HG03139 (cell line): ENCODE measurements around the gene MEGF10.

ENCODE experiments used
- ATAC-seq: cut with Tn5 transposase; IDR thresholded peaks from one replicate; pipeline ENCODE4 v1.9.1; 2021; ENCODE audit not compliant: unreplicated experiment

Gene MEGF10

DNA sequence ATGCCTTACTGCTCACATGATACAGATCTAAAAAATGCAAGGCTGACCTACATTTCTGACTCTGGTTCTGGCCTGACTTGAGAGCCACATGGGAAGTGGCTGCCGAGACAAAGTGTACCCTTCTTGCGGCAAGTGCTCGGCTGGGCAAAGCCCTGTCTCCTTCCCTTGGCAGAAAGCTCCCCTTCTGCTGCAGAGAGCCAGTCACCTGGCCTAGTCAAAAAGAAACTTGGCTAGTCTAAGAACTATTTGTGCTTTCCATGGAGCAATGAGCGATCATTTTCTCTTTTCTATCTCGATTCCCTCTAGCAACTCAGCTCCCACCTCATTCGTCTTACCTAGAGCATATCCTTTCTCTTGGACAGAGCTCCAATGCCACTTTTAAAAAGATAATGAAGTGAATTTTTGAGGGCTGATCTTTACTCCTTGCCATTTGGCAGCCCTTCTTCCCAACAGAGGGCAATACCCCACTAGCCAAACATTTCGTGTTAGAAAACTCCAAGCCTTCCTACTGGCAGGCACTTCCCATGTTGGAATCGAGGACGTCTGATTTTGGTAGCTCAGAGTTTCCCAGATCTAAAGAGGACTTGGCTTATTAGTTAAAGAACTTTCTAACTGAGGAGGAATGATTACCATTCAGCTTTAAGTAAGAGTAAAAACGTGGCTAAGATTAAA is 118.8 kb downstream of the MEGF10 start:
- ATAC-seq: no peak

DNA sequence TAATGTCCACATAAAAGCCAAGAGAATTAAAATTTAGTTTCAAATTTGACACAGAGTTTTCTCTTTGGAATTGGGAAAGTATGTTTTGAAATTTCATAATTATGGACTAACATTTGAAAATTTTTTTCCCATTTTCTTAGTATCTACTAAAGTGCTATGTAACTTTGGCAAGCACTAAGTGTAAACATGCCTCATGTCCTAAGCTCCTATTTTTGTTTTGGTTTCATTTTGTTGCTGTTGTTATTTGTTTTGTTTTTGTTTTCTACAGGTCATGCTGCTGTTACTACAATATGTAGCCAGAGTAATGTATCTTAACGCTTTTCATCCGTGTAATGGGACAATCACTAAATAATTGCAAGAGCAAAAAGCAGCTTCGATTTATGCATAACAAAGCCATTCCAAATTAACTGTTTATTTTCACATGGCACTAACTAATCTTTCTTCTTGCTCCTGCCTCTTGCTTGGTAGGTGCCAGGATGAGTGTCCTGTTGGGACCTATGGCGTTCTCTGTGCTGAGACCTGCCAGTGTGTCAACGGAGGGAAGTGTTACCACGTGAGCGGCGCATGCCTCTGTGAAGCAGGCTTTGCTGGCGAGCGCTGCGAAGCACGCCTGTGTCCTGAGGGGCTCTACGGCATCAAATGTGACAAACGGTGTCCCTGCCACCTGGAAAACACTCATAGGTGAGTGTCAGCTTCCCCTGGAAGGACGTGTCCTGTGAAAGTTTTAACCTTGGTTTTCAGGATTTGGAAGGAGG is 119.5 kb downstream of the MEGF10 start:
- no peak for ATAC-seq

DNA sequence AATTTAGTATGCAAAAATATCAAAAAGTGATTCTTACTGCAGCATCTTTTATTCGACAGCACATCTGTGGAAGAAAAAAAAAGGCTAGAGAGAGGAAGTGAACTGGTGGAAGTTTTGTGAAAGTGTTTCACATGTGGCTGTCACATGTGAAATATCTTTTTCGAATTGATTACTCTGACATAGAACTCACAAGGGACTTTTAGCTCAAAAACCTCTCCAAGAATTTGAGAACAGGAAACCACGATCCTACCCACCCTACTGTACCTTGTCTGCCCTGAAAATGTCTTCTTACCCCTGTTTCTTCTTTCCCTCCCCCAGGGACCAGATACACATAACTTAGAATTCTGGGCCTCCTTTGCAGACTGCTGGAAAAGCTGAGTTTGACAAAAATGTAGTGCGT is 120.4 kb downstream of the MEGF10 start:
- ATAC-seq: peak; percentile 53

DNA sequence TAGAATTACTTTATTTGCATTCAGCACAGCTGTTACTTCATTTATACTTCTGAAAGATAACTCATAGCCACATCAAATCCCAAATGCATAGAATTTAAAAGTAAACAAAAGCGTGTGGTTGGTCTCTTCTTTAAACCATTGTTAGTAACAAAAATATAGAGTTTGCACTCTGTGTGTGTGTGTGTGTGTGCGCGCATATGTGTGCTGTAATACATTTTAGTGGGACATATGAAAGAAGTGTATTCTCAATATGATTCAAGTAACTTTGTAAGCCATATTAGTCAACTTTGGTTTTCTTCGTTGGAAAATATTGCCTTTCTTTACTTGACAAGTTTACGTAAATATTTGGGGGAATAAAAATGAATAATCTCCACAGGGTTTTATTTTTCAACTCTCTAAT is 120.8 kb downstream of the MEGF10 start:
- no peak for ATAC-seq

DNA sequence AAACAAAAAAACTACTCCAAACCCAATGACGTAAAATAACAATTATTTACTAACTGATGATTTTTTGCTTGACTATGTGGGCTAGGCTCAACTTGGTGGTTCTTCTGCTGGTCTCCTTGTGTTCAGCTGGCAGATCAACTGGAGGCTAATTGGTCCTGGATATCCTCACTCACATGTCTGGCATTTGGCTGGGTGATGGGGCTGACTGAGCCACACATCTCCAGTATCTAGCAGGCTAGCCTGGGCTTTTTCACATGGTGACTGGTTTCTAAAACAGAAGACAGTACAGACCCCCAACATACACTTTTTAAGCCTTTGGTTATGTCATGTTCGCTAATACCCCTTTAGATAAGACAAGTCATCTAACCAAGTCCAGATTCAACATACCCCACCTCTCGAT is 122.1 kb downstream of the MEGF10 start:
- ATAC-seq: no peak

DNA sequence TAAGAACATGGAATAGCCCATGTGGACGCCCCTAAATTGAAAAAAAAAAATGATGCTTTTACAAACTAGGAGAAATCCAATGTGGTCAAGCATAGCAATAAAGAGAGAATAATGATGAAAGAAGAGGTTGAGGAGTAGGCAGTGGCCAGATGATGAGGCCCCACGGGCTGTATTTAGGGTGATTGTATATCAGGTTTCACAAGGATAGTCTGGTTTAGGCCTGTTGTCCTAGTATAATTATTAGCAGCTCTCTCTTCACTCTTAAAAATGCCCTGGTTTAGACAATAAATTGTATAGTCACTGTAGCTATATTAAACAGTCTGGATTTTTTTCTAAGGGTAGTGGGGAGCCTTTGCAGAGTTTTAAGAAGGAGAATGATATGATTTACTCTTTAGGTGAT is 124.4 kb downstream of the MEGF10 start:
- ATAC-seq: no peak

DNA sequence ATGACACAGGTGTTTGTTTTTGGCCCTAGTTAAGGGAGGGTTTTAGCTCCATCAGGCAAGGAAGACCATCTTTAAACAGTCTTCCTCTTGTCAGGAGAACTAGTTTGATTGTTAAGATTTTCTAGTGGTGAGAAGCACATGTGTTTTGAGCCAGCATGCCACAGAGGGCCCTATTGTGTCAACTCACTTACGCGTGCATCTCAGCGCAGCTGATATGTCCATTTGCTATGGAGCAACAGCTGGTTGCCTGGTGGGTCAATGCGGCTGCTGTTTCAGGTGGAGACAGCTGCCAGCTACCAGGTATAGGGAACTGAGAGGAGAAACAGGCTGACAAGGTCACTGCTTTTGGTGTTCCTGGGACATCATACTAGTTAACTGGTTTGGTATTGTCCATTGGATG is 126.3 kb downstream of the MEGF10 start:
- no peak for ATAC-seq

DNA sequence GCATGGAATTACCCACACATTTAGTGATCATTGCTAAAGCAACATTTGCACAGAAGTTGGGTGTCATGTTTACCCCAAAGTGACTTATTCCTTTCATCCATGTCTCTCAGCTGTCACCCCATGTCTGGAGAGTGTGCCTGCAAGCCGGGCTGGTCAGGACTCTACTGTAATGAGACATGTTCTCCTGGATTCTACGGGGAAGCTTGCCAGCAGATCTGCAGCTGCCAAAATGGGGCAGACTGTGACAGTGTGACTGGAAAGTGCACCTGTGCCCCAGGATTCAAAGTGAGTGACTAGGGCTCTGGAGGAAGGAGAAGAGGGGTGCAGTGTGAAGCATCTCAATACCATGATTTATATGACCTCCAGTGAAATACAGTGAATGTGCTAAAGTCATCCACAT is 126.9 kb downstream of the MEGF10 start:
- ATAC-seq: no peak

DNA sequence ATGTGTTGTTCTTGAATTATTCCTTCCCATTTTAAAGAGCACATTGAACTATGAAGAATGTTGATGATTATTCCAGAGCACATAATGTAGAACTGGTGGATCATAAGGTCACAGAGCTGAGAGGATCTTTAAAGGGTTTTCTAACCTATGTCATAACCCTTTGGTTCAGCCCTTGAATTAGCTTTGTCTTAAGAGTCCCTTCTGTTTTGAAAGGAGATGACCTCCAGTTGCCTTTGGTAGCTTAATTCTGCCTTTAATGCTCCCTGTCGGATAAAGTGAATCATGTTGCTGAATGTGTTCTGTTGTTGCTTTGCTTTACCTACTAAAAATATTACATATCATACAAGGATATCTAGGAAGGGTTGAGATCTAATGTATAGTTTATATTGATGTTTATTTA is 127.8 kb downstream of the MEGF10 start:
- ATAC-seq: no peak

DNA sequence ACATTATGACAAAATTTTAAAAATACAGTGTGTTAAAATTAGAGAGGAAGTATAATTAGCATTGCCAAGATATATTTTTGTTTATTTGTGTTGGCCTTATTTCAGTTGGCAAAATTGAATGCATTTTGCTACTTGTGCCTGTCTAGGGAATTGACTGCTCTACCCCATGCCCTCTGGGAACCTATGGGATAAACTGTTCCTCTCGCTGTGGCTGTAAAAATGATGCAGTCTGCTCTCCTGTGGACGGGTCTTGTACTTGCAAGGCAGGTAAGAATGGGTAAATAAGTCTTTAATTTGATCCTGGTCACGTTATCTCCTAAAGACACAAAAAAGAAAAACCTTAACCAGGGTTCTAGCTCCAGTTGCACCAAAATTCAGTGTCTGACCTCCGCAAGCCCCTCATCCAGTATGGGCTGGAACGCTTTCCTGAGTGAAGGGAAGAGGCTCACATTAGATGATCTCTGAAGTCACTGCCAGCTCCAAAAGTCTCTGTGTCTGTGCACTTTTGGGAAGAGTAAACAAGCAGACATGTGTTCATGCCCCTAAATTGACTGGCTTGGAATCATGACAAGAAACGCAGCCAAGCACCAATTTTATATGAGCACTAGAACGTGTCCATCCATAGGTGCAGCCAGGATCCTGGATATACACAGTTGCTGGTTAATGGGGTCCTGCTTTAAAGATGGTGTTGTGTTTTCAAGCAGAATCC is 128.5 kb downstream of the MEGF10 start:
- no peak for ATAC-seq

DNA sequence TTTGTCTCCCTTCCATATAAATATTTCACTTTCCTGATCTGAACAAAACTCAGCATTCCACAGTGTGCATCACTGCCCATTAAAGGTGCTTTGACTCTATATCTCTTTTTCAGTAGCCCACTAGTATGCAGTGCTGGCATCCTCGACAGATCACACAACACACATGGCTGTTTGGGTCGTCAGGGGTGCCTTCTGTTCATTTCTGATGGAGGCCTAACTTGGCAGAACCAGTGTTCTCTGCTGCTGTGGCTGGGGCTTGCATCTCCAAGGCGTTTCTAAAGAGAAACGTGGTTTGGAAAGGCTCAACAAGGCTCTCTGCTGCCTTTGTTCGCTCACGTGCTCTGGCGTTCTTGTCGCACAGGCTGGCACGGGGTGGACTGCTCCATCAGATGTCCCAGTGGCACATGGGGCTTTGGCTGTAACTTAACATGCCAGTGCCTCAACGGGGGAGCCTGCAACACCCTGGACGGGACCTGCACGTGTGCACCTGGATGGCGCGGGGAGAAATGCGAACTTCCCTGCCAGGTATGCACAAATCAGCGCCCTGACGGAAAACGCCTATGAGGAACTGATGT is 129.2 kb downstream of the MEGF10 start:
- no peak for ATAC-seq

DNA sequence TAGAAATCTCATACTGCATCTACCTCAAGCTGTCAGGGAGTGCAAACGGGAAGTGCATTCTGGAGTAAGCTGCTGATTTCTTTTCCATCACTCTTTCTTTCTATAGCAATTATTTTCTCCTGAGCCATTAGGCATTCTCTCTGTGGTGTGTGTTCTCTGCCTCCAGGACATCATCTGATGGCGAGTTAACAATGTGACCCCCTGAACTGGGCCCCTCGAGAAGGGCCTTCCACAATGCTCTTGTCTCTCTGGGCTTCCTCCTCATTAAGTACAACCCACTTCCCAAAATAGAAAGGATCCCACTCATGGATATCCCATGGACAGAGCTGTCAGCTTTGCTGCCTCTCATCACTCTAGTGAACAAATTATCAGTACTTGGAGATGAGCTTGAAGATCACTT is 130.2 kb downstream of the MEGF10 start:
- ATAC-seq: no peak

DNA sequence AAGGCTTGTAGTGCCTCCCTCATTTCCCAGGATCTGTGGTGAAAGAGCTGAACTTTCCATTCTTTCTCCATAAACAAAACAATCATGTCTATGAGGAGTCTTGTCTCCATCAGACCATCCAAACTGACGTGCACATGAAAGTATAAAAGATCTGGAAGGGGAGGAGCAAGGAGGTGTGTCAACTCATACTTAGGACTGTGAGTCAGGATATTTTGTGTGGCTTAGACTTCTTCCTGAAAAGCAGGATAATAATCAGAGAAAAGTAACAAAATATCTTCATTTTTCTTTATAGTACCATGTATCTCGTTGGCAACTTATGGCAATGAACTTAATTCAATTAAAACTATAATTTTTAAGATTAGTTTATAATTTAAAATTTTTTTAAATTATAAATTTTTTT is 130.9 kb downstream of the MEGF10 start:
- ATAC-seq: no peak

DNA sequence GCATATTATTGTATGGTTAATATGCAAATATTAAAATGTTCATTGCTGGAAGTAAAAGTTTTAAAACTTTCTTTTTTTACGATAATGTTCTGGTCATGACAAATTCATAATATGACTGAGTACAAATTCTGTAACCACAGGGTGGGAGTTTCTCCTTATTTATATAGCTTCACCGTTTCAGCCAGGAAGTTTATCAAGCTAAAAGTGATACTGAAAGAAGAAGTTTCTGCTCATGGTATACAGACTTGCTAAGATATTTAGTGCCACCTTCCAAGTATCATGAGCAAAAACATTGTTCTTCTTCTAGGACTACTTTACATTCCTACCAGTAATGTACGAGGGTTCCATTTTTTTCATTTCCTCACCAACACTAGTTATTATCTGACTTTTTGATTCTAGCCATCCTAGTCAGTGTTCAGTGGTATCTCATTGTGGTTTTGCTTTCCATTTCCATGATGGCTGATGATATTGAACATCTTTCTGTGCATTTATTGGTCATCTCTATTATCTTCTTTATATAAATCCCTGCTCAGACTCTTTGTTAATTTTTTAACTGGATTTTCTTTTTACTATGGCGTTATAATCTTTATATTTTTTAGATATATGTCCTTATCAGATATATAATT is 132.7 kb downstream of the MEGF10 start:
- ATAC-seq: no peak

DNA sequence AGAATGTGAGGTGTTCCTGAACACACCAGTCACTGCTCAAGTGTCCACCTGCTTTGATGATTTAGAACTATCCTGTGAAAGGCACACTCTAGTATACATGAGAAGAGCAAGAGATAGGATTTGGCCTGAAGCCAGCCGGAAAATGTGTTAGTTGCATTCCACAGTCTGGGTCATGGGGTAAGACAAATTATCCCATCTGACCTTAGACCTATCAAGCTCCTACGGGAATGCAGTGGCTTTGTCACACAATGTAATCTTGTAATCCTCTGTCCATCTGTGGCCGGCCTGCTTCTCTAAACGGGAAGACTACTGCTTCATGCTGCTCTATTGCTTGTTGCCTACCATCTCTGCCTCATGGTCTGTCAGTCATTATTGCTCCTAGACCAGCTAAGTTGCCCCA is 134.4 kb downstream of the MEGF10 start:
- no peak for ATAC-seq

DNA sequence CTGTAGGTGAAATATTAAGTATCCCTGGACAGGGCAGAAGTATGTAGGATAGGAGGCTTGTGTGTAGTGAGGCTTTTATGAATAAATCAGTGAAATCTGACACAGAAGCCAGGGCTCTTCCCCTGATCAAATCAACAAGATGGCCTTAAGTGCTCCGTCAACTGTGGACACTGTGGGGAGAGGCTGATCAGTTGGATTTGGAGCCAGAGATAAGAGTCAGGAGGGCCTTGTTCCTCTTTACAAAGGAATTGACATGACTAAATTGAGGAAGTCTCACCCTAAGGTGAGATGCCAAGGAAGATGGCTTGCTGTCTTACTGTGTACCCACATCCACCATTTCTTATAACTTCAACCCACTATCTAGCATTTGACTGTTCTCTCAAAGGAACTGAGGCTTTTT is 135.3 kb downstream of the MEGF10 start:
- ATAC-seq: no peak

DNA sequence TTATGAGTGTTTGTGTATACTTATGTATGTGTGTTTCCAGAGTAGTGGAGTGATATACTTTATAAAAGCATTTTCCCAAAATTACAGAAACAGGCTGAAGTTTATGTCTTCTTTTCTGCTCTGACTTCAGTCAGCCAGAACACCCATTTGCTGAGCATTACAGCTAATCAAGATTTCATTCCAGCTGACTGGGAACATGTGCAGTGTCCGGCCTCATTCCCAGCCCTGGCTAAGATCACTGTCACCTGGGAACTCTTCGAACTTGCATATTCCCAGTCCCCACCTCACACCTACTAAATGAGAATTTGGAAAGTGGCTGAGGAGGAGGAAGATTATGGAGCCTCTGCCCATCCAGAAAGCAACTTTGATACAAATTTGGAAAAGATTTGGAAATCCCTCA is 136.1 kb downstream of the MEGF10 start:
- ATAC-seq: no peak

DNA sequence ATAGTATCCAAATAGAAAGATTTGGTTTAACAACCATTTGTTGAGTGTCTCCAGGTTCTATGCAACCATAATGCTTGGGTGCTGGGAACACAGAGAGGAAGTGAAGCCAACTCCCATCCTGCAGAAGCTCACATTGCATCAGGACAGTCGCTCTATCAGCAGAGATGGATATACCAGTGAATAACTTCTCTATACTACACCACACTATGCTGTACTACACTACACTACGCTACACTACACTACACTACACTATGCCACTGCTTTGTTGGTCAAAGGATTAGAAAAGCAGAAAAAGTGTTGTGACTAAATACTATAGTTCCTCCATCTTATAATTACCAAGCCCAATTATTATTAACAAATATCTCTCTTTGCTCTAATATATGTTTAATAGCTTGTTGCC is 137.7 kb downstream of the MEGF10 start:
- ATAC-seq: no peak

DNA sequence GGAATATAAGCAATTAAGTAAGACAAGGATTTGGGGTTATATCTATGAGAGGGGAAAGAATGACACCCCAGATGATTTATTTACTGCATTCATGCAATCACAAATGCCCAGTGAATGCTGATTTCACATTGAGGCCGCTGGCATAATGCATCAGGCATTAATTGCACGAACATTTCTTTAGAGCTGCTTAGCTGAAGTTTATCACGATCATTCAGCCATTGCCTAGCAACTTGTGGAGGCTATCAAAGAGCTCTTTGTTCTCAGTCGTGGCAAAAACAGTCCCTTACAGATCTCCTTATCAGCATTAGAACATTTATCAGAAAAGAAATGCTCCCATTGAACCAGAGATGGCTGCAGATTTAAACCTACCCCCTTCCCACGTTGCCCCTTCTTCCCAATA is 138.2 kb downstream of the MEGF10 start:
- ATAC-seq: no peak

DNA sequence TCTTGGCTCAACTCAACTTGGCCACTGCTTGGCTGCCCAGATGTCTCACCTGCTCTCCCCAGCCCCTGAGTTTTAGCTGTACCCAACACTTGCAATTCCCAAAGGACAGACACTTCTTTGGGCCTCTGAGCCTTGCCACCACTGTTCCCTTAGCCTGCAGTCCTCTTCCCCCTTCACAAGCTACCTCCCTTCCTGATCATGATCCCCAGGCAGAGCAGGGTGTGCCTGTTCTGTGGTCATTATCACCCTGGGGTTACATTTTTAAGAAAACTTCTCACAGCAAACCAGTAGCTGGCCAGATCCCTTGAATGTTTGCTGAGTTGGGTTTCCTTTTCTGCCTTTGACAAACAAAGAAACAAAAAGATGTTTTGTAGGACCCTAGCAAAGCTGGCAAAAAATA is 139.3 kb downstream of the MEGF10 start:
- no peak for ATAC-seq

DNA sequence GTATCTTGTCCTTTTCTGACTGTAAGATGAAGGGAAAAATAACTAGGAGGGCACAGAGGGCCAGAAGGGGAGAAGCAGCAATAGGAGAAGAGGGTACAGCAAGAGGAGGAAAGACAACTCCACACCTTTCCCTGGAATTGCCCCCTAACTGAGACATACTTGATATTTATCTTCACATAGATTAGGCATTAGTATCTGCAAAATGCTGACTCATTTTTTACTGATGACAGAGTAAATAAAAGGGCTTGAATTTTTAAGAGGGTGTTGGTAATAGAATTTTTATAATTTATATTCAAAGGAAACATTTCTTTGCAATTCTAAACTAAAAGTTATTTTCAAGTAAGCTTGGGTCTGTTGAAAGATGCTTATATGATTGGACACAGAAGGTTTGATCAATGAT is 140.0 kb downstream of the MEGF10 start:
- no peak for ATAC-seq
